HG02763 (cell line): ENCODE data around the gene NOX5.

Experiments used
- ATAC-seq: cut with Tn5 transposase; IDR thresholded peaks from one replicate; pipeline ENCODE4 v1.9.1; 2021; ENCODE audit warnings: mild to moderate bottlenecking, moderate library complexity; ENCODE audit not compliant: unreplicated experiment

The NOX5 gene

GRCh38 chr15:69017978-69018377, 3.5 kb downstream of the NOX5 start:
- no peak for ATAC-seq

DNA sequence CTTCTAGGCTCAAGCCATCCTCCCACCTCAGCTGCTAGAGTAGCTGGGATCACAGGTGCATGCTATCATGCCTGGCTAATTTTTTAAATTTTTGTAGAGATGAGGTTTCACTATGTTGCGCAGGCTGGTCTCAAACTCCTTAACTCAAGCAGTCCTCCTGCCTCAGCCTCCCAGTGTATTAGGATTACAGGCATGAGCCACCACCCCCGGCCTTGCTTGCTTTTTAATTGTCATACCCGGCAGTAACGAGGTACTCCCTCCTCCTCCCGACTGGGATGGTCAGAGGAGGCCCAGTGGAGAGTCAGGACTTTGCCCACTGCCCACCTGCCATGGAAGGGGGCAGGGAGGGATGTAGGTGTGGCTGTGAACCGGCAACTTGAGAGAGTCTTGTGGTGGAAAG, 4.5 kb downstream of the NOX5 start:
- no peak for ATAC-seq

- ATAC-seq = no peak
Measured at GRCh38 chr15:69021895-69022294, 7.4 kb downstream of the NOX5 start.

GRCh38 chr15:69025320-69025719, 10.8 kb downstream of the NOX5 start:
- no peak for ATAC-seq

- no peak for ATAC-seq
Measured at GRCh38 chr15:69026355-69026754, 11.9 kb downstream of the NOX5 start.

GRCh38 chr15:69027976-69028518, 13.6 kb downstream of the NOX5 start:
- no peak for ATAC-seq

- ATAC-seq = no peak
Measured at GRCh38 chr15:69031013-69032001, 16.8 kb downstream of the NOX5 start.

- ATAC-seq = no peak
Measured at GRCh38 chr15:69032031-69032430, 17.5 kb downstream of the NOX5 start.

DNA sequence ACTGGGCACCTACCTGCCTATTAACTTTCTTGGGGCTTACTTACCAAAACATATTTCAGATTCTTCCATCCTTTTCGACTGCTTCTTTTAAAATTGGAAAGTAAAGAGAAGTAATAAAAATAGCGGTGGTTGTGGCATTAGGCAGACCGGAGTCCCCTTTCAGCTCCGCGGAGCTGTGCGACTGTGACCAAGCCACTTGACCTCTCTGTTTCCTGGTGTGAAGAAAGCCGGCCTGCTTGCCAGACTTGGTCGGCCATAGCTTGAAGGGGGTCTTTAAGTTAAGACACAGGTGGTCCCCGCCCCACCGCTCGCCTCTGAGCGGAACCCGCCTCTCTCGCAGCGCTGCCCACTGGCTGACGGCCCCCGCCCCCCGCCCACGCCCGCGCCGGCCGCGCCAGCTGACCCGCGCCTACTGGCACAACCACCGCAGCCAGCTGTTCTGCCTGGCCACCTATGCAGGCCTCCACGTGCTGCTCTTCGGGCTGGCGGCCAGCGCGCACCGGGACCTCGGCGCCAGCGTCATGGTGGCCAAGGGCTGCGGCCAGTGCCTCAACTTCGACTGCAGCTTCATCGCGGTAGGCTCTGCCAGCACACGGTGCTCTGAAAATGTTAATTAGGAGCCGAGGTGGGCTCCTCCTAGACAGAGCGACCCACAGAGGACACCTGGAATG, 18.3 kb downstream of the NOX5 start:
- no peak for ATAC-seq

- ATAC-seq = no peak
Measured at GRCh38 chr15:69034352-69034751, 19.9 kb downstream of the NOX5 start.

DNA sequence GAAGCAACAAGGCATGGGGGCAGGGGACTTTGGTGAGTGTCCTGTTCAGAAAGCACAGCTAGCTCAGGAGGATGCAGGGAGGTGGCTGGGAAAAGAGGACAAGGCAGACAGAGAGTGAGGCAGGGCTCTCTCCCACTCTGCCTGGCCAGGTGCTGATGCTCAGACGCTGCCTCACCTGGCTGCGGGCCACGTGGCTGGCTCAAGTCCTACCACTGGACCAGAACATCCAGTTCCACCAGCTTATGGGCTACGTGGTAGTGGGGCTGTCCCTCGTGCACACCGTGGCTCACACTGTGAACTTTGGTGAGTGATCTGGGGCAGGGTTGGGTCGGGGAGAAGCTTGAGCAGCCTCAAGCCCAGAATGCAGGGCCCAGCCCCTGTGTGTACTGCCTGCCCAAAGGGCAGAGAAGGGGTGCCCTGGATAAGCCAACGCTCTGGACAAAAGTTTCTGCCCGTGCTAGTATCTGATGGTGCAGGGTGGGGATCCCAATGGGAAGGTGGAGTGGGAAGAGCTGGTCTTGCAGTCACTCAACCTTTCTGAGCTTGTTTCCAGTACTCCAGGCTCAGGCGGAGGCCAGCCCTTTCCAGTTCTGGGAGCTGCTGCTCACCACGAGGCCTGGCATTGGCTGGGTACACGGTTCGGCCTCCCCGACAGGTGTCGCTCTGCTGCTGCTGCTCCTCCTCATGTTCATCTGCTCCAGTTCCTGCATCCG, 20.9 kb downstream of the NOX5 start:
- no peak for ATAC-seq

GRCh38 chr15:69035918-69036258, 21.4 kb downstream of the NOX5 start:
- no peak for ATAC-seq

GRCh38 chr15:69036826-69037225, 22.3 kb downstream of the NOX5 start:
- no peak for ATAC-seq

- ATAC-seq = no peak
Measured at GRCh38 chr15:69037482-69037881, 23.0 kb downstream of the NOX5 start.

- no peak for ATAC-seq
Measured at GRCh38 chr15:69037977-69038376, 23.5 kb downstream of the NOX5 start.

DNA sequence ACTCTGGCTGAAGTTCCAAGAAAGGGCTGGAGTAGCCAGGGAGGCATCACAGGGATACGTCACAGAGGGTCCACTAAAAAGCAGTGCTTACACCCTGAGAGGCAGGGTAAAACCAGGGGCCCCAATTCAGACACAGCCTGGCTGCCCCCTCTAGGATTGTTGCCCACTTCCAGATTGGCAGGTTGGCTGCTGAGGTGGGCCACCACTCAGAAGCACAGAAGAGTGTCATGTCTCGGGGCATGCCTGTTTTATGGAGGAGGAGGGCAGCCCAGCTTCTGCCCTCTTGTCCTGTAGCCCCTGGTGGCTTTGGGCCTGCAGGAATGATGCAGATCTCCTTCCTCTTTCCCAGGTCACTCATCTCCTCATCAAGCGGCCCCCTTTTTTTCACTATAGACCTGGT, 24.0 kb downstream of the NOX5 start:
- ATAC-seq = no peak

GRCh38 chr15:69039516-69040225, 25.2 kb downstream of the NOX5 start:
- ATAC-seq = no peak

- ATAC-seq = no peak
Measured at GRCh38 chr15:69042531-69042930, 28.0 kb downstream of the NOX5 start.

DNA sequence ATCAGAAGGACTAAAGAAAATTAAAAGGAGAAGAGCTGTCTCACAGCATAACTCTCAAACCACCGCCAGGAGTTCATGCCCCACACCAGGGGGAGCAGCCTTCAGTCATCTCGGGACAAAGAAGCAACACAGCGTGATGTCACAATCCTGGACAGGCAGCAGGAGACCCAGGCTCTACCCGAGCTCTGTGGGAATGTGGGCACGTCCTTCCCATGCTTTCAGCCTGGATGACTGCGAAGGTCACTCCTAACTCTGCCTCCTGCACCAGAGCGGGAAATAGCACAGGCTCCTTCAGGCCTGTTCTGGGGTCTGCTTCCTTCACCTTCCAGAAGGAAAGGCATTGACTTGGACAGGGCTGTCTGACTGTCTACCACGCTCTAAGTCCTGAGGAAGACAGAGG, 31.3 kb downstream of the NOX5 start:
- no peak for ATAC-seq

DNA sequence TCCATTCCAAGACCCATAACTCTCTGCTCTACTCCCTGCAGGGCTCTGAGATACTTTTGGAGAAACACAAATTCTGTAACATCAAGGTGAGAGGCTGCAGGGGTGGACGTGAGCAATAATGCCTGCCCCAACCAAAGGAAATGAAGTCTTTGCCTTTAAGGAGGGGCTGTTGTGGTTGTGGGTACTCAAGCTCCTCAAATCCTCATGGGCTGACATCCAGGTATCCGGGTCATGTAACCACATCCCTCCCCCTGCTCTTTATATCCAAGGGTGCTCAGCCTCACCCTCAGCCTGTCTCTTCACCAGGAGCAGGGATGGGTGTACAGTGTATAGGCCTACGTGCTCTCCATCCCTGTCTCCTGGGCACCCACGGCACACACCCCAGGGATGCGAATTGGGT, 32.3 kb downstream of the NOX5 start:
- no peak for ATAC-seq

DNA sequence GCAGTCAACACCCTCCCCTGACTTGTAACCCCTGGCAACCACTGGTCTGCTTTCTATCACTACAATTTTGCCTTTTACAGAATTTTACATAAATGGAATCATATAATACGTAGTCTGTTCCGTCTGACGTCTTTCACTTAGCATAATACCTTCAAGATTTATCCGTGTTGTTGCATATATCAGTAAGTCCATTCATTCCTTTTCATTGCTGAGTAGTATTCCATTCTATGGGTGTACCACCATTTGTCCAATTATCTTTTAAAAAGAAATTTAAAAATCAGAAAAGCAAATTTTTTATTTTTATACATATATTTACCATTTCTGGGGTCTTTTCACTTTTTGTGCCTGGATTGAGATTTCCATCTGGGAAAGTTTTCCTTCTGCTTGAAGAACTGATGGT, 35.5 kb downstream of the NOX5 start:
- ATAC-seq = no peak
